NCI-H510A (cell line): ENCODE results near the gene WDR4.
A peak's percentile ranks its signal among the peaks of the same experiment; 100 is the strongest.
"Not testable (repeated sequence)": the region's sequence is repeated elsewhere in the genome, so short reads cannot be mapped to it uniquely, and the experiment has no call there.

ENCODE experiments used
- DNase-seq: peaks from one replicate; lab custom pipeline; 2025; lab: John Stamatoyannopoulos, UW

The WDR4 gene

GRCh38 chr21:42839271-42840231 lies 39.8 kb downstream of the WDR4 start:
- no peak for DNase-seq

GRCh38 chr21:42838212-42838690 lies 41.1 kb downstream of the WDR4 start:
- DNase-seq, result not testable (repeated sequence)

GRCh38 chr21:42837421-42838211 lies 41.7 kb downstream of the WDR4 start:
- DNase-seq, result no peak

- DNase-seq, result no peak
Observed at GRCh38 chr21:42836767-42837301, 42.5 kb downstream of the WDR4 start.

GRCh38 chr21:42836402-42836666 lies 43.0 kb downstream of the WDR4 start:
- no peak for DNase-seq

GRCh38 chr21:42835611-42836401 lies 43.5 kb downstream of the WDR4 start:
- DNase-seq, result no peak

- no peak for DNase-seq
Observed at GRCh38 chr21:42835211-42835610, 44.1 kb downstream of the WDR4 start.

GRCh38 chr21:42834726-42835191 lies 44.6 kb downstream of the WDR4 start:
- no peak for DNase-seq

GRCh38 chr21:42833859-42834725 lies 45.2 kb downstream of the WDR4 start:
- DNase-seq, result no peak

GRCh38 chr21:42833439-42833815 lies 45.9 kb downstream of the WDR4 start:
- DNase-seq, result no peak

- not testable (repeated sequence) for DNase-seq
Observed at GRCh38 chr21:42832321-42832630, 47.1 kb downstream of the WDR4 start.

- no peak for DNase-seq
Observed at GRCh38 chr21:42830456-42831455, 48.6 kb downstream of the WDR4 start.

GRCh38 chr21:42829954-42830353 lies 49.4 kb downstream of the WDR4 start:
- no peak for DNase-seq

- DNase-seq, result no peak
Observed at GRCh38 chr21:42829417-42829816, 49.9 kb downstream of the WDR4 start.

GRCh38 chr21:42827588-42827987 lies 51.8 kb downstream of the WDR4 start:
- DNase-seq, result no peak

GRCh38 chr21:42820616-42821465 lies 58.5 kb downstream of the WDR4 start:
- DNase-seq, result peak; percentile 19

- DNase-seq, result no peak
Observed at GRCh38 chr21:42819861-42820615, 59.3 kb downstream of the WDR4 start.

GRCh38 chr21:42818328-42818749 lies 61.0 kb downstream of the WDR4 start:
- DNase-seq, result no peak
